Measurements from ENCODE around the gene WNT16.

DNA sequence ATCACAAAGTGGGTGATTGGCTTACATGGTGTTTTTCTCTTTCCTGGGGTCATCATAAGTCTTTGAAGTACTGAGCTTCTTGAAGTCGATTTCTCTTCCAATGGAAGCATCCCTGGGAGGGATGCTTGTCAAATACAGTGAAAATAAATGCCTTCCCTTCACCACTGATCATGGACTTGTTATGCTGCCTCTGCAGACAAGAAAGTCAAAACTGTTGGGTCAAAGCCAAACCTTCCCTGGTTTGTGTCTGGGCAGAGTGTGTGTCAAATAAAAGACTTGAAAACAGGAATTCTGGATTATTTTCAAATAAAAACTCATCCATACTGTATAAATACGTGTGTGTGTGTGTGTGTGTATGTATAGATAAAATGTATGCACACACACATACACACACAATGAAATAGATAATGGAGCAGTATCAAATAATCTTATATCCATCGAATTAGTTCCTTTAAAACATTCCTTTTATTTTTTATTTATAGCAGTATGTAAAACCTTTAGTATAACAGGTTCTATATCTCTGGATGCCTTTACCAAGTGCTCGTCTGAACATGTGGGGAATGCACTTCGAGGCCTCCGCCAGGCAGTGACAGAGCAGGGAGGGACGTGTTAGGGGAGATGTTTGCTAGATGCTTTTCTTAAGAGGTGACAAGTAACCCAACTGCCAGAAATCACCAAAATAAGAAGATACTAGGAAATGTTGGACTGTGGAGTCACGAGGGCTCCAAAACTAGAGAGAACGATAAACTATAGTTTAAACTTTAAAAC is 27.2 kb upstream of the WNT16 start:
- no peak for TF ChIP-seq EZH2 (IDR thresholded peaks at IDR 0.05; ENCODE audit: low read length, missing control alignments)
- TF ChIP-seq, protein P1, sequence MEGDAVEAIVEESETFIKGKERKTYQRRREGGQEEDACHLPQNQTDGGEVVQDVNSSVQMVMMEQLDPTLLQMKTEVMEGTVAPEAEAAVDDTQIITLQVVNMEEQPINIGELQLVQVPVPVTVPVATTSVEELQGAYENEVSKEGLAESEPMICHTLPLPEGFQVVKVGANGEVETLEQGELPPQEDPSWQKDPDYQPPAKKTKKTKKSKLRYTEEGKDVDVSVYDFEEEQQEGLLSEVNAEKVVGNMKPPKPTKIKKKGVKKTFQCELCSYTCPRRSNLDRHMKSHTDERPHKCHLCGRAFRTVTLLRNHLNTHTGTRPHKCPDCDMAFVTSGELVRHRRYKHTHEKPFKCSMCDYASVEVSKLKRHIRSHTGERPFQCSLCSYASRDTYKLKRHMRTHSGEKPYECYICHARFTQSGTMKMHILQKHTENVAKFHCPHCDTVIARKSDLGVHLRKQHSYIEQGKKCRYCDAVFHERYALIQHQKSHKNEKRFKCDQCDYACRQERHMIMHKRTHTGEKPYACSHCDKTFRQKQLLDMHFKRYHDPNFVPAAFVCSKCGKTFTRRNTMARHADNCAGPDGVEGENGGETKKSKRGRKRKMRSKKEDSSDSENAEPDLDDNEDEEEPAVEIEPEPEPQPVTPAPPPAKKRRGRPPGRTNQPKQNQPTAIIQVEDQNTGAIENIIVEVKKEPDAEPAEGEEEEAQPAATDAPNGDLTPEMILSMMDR (conservative IDR thresholded peaks at IDR 0.05 in 1 of 2, IDR thresholded peaks at IDR 0.05 in 1 of 2; ENCODE audit: low read depth in 1 of 2, low read length in 2 of 2) = no peak

Measured in fibroblast of lung (primary cell).